HTR-8/SVneo (cell line): ENCODE data around the gene HOXD4.

Experiments used
- DNase-seq: peaks from one replicate; pipeline ENCODE4 v3.0.0; 2011; ENCODE audit warnings: low spot score, mixed read lengths; ENCODE audit not compliant: insufficient read length
- FAIRE-seq: peaks from 2 replicates; lab custom pipeline; 2011; peaks lifted over from hg19 to GRCh38; lab: Jason Lieb, UNC

HOXD4 gene

DNA sequence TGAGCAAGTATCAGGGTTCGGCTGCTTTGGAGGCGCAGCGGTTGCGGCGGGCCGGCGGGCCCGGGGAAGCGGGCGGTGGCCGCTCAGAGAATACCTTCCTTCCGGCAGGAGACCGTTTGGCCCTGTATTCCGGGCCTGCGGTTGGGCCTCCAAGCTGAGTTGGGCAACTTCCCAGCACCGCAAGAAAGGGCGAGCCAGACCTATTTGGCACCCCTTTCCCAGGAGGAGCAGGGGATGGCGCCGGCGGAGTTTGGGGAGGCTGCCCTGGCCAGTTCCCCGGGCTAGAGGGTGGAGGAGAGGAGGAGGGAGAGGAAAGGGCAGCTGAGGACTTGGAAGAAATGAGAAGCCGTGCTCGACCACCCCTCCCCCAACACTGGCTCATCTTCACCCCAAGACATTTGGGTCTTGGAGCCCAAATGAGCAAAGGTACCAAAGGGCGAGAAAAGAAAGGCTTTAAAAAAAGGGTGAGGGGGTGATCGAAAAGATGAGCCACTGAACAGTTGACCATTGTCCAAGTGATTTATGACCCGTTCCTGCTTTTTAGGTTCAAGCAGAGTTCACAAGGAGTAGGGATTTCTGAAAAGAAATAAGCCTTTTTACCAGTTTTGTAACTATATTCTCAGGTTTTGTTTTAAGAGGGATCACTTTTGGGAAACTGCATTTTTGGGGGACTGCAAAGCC, 14.2 kb downstream of the HOXD4 start:
- no peak for DNase-seq
- FAIRE-seq, result no peak

DNA sequence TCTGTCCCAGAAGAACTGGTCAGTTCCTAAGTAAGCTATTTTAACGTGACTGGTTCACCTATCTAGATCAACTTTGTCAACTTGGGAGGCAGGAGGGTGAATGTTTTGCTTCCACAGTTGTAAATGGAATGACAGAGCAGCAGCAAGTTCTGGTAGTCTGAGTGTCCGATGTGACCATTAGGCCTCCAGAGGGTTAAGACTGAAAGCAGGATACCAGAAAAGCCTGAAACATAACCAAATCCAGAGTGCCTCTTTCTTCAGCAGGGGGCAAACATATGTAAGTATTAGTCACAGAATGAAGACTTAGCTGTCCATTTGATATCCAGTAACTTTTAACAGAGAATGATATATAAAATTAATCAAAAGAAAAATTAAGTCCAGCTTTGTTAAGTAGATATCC, 14.9 kb downstream of the HOXD4 start:
- no peak for DNase-seq
- FAIRE-seq, result no peak

DNA sequence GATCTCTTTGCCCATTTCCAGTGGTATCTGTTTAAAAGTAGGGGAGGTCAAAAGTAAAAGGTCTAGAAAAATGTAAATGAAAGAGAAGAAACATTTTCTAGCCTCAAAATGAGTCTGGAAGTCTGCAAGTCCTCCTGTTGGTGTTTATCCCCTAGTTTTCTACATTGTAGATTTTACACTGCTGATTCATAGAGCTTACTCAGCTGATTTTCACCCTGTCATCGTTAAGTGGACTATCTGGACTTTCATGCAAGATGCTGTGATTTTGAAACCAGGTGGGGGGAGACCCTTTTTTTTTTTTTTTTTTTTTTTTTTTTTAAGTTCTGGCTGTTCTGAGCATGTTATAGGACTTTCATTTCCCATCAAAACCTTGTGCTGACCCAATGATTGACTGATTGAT, 16.0 kb downstream of the HOXD4 start:
- FAIRE-seq (no peak), DNase-seq (no peak)

DNA sequence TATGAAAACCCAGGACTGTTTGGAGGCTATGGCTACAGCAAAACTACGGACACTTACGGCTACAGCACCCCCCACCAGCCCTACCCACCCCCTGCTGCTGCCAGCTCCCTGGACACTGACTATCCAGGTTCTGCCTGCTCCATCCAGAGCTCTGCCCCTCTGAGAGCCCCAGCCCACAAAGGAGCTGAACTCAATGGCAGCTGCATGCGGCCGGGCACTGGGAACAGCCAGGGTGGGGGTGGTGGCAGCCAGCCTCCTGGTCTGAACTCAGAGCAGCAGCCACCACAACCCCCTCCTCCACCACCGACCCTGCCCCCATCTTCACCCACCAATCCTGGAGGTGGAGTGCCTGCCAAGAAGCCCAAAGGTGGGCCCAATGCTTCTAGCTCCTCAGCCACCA, 17.8 kb downstream of the HOXD4 start:
- DNase-seq (no peak), FAIRE-seq (no peak)

DNA sequence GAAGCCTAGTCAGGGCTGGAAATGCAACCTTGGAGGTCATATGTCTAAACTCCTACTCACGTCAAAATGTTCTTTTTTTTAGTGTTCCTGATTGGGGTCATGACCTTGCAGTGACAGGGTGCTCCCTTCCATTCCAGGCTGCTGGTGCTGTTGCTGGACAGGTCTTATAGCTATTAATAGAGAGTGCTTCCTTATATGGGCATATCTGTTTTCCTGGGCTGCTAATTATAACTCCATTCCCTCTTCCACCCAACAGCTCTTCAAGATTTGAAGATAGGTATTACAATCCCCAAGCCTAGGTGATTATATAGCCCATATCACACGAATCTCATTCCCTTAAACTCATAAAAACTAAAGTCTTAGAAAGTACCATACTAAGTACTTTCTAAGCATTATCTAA, 18.4 kb downstream of the HOXD4 start:
- FAIRE-seq, result no peak
- DNase-seq, result no peak

DNA sequence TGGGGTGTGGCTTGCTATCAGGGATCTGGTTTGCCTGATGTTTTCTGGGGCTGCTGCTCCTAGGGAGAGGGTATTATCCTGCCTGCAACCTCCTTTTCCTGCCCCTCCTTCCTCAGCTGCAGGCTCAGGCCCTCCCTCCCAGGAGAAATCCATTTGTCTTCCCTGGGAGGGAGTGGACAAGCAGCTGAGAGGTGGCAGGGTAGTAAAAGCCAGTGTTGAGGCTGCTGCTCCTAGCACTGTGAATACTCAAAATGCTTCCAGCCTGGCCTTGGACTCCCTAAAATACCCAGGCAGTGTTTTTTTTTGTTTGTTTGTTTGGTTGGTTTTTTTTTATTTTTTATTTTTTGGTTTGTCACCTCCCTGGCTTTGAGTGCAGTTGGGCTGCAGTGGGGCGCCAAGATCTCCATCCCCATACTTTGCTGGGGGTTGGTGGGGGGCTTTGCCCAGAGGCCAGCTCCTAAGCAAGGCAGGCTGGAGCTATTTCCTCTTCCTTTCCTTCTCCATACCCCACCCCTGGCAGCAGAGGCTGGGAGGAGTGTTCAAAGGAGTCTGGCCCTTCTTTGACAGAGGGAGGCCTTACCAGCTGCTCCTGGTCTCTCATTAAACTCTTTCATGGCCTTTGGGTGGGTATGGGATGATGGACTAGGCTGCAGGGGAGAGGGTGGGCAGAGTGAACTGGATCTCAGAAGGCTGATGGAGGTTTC, 19.4 kb downstream of the HOXD4 start:
- DNase-seq (no peak), FAIRE-seq (no peak)

DNA sequence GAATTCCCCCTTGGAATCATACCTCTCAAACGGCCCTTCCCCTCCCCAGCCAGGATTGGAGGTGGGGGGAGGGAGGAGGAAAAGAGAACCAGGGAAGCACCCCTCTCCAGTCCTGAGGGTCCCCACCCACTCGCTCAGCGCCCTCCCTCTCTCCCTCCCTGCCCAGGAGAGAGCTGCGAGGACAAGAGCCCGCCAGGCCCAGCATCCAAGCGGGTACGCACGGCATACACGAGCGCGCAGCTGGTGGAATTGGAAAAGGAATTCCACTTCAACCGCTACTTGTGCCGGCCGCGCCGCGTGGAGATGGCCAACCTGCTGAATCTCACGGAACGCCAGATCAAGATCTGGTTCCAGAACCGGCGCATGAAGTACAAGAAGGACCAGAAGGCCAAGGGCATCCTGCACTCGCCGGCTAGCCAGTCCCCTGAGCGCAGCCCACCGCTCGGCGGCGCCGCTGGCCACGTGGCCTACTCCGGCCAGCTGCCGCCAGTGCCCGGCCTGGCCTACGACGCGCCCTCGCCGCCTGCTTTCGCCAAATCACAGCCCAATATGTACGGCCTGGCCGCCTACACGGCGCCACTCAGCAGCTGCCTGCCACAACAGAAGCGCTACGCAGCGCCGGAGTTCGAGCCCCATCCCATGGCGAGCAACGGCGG, 20.1 kb downstream of the HOXD4 start:
- no peak for FAIRE-seq
- no peak for DNase-seq

DNA sequence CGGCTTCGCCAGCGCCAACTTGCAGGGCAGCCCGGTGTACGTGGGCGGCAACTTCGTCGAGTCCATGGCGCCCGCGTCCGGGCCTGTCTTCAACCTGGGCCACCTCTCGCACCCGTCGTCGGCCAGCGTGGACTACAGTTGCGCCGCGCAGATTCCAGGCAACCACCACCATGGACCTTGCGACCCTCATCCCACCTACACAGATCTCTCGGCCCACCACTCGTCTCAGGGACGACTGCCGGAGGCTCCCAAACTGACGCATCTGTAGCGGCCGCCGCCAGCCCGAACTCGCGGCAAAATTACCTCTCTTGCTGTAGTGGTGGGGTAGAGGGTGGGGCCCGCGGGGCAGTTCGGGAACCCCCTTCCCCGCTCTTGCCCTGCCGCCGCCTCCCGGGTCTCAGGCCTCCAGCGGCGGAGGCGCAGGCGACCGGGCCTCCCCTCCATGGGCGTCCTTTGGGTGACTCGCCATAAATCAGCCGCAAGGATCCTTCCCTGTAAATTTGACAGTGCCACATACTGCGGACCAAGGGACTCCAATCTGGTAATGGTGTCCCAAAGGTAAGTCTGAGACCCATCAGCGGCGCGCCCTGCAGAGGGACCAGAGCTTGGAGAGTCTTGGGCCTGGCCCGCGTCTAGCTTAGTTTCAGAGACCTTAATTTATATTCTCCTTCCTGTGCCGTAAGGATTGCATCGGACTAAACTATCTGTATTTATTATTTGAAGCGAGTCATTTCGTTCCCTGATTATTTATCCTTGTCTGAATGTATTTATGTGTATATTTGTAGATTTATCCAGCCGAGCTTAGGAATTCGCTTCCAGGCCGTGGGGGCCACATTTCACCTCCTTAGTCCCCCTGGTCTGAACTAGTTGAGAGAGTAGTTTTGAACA, 20.9 kb downstream of the HOXD4 start:
- FAIRE-seq (no peak), DNase-seq (no peak)

DNA sequence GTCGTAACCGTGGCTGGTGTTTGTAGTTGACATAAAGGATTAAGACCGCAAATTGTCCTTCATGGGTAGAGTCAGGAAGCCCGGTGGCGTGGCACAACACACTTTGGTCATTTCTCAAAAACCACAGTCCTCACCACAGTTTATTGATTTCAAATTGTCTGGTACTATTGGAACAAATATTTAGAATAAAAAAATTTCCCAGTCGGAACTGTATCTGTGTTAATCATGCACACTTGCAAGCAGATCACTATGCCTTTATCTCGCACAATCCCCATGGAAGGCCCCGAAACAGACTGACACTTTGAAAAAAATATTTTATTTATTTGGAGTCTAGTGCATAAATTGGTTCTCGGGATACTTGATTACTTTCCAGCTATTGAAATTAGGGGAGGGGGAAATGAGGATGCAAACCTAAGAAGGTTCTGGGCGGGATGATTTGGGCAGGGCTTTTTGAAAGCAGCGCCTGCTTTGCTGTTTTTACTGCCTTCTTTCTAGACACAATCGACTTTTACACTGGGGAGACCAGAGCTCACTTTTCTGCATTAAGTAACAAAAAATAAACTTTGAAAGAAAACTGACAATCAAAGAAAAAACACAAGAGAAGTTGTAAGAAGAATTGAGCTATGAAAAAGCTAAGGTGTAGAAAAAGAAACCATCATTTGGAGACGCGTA, 21.7 kb downstream of the HOXD4 start:
- DNase-seq, result no peak
- no peak for FAIRE-seq

DNA sequence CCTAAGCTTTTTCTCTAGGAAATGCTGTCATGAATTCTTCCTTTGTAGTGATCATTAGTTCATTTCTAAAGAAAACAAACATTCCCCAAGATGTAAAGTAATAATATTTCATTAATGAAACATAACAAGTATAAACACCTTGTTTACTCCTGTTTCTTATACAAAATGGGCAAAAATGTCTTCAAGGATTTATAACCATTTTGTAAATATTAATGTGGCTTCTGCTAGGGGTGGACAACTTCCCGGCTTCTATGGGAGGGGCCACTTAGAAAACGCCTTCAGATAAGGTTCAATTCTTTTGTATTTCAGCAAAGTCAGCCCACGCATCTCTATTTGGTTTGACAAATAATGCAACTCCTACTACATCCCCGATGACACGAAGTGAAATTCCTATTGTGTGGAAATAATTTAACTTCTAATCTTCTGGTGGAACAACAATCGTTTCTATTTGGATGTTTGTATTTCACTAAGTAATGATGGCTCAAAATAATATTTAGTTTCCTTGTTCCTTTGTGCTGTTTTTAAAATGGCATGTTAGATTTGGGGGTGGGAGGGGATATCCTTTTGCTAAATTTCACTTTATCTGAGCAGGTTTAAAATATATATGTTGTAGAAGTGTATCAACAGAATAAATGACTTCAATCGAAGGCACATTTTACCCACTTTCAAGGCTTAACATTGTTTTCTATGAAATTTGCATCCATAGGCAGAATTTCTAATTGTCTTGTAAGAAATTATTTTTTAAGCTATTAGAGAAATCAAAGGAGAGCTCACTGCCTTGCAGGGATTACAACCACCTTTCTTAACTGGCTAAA, 22.4 kb downstream of the HOXD4 start:
- DNase-seq (no peak), FAIRE-seq (no peak)

DNA sequence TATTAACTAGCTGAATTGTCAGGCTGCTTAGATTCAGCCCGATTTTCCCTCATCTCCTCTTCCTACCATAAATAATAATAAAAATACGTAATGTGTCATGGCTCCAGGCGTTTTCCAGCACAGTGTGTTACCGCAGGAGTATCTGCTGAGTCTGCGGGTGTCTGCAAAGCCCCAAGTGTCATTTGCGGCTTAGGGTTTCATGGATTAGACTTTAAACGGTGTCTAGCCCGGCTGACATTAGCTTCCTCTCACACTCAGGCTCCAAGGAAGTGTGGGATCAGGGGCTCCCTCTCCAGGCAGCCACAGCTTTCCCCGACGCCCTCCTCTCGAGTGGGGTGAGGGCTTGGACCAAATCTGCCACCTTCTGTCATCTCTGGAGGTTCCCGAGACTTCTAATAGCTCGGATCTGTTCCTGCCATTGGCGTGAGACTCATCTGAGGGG, 23.1 kb downstream of the HOXD4 start:
- no peak for FAIRE-seq
- no peak for DNase-seq

DNA sequence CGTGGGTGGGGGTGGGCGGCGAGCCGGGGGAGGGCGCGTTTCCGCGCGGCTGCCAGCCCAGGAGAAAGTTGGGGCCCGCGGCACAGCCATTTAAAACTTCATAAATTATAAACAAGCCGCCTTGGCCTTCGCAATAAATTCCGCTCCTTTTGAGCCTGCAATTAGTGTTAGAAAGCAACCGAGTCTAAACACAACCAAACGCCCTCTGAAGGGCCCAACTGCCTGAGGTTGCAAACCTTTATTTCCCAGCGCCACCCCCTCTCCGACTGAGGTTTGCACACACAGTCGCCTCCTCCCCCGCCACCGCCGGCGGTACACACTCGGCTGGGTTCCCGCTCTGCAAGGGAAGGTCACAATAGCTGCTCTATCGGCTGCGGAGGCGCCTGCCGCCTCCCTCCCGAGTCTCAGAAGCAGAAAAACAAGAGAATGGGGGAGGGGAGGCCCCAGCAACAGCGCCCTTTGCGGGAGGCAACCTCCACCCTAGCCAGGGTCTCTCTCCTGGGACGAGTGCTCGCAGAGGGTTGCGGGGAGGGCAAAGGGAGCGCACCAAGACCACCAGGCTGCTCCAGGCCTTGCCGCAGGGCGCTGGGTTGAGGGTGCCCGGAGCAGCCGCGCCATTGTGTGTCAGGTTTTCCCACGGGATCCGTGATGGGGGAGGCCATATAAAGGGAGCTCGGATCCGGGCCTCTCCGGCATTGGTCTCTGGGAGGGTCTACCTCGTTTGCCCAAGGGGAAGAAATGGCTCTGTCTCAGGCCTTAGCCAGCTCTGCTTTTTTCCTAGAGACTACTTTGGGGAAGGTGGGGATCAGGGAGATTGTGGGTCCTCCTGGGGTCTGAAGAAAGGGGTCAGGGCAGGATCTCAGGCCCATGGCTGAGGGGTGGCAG, 23.7 kb downstream of the HOXD4 start:
- DNase-seq, result no peak
- FAIRE-seq, result no peak

DNA sequence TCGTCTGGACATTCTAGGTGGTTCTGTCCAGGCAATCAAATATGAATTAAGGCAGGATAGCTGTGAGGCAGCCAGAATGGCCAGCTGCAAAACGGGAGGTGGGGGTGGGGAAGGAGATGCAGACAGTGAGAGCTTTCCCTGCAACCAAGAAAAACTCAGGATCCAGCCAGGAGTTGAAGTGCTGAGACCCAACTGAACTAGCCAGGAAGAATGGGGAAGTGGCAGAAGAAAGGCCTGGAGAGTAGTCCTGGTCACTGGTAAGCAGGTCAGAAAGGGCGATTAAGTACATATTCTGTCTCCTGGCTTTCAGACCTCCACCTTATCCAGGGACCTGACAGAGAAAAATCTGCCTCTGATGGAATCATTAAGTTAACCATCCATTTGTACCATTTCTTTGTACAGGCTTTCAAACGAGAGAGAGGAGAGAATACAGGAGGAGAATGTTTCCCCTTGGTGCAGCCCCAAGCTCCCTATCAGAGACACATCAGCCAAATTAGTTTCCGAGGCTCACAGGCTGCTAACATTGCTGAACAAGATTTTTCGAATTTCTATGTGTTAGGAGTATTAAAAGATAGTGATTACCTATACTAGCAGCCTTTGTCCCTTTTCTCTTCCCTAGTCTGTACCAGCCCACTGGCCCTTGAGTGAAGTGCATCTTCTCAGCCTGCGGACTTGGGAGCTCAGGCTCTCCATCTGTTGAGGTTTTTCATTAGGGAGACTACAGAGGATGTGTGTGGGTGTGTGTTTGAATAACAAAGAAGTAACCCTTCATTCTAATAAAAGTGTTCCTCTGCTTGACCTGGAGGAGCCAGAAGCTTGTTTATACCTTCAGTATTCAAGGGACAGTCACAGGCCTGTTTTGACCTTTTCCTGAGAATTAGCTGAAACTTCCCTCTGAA, 24.6 kb downstream of the HOXD4 start:
- FAIRE-seq (no peak), DNase-seq (no peak)

DNA sequence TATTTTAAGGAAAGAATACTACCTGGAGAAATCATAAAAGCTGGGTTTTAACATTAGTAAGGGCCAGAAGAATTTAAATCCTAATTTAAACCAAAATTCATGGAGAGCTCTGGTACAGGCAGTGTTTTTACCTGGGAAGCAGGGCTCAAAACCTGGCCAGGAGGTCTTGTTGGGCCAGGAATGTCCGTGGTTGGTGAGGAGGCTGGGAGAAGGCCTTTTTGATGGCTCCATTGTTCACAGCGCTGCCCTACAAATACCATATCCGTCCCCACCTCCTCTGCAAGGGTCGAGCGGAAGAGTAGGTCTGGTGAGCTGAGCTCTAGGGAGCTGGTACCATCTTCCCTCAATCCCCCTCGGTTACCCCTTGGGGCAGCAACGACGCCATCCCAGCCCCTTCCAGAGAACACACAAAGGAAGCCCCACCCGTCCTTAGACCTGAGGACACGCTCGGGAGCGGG, 26.3 kb downstream of the HOXD4 start:
- DNase-seq (no peak), FAIRE-seq (no peak)

DNA sequence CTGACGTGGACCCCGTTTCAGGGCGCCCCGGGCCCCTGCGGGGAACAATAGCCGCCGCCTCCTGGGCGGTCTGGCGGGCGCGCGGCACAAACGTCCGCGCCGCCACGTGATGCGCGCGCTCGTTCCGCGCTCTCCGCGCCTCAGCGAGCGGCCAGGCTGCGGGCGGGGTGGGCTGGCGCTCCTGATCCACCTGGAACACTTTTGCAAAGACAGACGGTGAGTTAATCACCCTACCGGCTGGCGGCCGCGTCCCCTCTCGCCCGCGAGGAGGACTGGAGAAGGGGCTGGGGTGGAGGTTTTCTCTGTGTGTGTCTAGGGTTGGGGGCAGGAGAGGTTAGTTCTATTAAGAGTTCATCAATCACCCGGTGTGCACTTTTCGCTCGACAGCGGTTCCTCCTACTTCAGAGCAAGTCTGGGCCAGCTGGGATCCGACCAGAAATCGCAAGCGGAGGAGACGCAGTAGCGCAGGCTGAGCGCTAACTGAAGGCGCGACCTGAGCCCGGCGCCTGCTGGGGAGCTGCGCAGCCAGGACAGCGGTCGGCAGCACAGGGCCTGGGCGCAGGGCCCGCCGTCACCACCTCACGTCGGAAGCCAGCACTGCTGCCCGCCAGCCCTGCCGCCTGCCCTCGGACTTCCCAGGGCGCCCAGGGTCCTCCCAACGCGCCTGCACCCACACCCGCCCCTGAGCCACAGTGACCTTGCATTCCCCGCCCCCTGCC, 26.8 kb downstream of the HOXD4 start:
- DNase-seq (no peak), FAIRE-seq (no peak)

DNA sequence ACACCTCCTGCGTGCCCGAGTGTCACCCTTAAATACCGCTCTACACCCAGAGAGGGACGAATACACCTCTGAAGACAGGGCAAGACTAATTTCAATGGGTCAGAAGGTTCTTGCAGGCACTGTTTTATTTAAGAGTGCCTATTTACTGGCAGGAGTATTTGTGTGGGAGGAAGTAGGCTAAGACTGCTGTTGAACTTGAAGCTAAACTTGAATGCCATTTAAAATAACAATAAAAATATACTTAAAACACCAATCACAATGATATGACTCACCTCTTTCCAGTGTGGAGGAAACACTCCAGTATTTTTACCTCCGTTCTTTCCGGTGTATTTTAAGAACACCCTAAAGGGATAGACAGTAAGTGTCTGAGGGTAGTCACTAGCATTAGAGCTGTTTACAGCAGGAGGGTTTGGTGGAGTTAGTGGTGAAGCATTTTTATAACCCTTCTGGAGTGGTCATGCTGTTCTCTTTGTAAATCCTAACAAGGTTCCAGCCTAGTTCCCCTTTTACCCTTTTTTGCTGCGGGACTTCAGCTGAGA, 27.5 kb downstream of the HOXD4 start:
- DNase-seq (no peak), FAIRE-seq (no peak)
